ENCODE results near the gene TNK2.

TNK2 gene

DNA sequence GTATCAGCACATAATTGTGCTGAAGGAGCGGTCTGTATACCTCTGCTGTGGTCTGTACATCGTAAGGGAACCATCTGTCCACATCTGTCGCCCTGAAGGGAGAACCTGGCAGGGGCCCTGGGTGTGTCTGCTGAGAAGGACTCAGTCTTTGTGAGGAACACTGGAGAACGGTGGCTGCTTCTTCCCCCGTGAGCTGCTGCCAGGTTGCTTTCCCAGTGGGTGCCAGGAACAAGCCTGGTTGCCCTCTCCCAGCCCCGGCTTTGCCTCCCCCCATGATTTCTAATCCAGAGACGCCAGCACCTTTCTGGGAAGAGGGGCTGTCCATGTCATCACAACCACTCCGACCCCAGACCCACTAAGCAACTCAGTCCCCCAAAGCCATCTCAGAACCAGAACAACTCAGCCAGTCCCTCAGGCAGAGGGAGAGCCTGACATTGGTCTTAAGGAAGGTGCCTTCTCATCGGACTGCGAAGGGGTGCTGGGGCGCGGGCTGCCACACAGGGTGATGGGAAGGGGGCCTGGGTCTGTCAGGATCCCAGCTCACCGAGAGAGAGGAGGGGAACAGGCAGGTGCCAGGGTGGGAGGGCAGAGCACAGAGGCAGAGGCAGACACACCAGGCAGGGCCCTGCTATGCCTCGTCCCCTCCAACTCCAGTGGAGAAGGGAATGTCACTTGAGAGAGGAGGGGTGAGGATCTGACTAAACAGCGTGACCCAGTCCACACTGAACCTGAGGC lies 8.5 kb downstream of the TNK2 start:
- DNase-seq (ENCODE audit: low spot score), result no peak

GRCh38 chr3:195897853-195898415 lies 10.4 kb downstream of the TNK2 start:
- DNase-seq (ENCODE audit: low spot score), result no peak

- DNase-seq (ENCODE audit: low spot score), result no peak
Observed at GRCh38 chr3:195897081-195897852, 11.1 kb downstream of the TNK2 start.

- DNase-seq (ENCODE audit: low spot score), result no peak
Observed at GRCh38 chr3:195896361-195897080, 11.8 kb downstream of the TNK2 start.

- DNase-seq (ENCODE audit: low spot score), result peak; percentile 64
Observed at GRCh38 chr3:195895861-195896360, 12.4 kb downstream of the TNK2 start.

DNA sequence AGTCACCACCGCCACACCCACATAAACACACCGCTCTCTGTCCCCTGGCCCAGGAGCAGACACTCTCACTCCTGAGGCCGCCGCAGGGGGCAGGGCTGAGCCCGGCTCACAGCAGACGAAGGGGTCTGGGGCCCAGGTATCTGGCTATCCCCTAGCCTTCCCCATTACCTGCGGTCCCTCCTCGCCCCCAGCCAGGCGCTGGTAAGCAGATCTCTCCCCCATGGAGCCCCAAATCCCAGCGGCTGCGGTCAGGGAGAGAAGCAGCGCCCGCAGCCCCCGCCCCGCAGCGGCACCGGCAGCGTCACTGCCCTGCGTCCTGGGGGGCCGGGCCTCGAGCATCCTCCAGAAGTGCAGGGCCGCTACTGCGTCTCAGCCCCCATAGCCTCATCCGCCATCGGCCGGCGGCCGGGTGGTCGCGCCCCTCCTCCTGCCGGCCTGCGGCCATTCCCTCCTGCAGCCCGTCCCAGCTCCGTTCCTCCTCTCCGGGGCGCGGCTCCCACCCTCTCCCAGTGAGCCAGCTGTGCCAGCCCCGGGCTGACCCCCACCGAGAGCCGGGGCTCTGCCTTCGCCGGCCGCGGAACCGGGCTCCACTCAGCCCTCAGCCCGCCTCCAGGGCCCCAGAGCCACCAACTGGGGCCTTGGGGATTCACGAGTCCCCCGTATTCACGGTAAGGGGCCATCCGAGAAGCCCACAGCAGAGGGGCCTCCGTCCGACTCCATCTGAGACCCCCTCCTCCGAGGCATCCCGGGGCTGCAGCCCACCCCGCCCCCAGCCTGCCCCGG lies 13.1 kb downstream of the TNK2 start:
- DNase-seq (ENCODE audit: low spot score), result peak; percentile 90

- DNase-seq (ENCODE audit: low spot score), result no peak
Observed at GRCh38 chr3:195893916-195894465, 14.4 kb downstream of the TNK2 start.

GRCh38 chr3:195893516-195893915 lies 14.8 kb downstream of the TNK2 start:
- no peak for DNase-seq (ENCODE audit: low spot score)

GRCh38 chr3:195893044-195893395 lies 15.3 kb downstream of the TNK2 start:
- DNase-seq (ENCODE audit: low spot score), result no peak

DNA sequence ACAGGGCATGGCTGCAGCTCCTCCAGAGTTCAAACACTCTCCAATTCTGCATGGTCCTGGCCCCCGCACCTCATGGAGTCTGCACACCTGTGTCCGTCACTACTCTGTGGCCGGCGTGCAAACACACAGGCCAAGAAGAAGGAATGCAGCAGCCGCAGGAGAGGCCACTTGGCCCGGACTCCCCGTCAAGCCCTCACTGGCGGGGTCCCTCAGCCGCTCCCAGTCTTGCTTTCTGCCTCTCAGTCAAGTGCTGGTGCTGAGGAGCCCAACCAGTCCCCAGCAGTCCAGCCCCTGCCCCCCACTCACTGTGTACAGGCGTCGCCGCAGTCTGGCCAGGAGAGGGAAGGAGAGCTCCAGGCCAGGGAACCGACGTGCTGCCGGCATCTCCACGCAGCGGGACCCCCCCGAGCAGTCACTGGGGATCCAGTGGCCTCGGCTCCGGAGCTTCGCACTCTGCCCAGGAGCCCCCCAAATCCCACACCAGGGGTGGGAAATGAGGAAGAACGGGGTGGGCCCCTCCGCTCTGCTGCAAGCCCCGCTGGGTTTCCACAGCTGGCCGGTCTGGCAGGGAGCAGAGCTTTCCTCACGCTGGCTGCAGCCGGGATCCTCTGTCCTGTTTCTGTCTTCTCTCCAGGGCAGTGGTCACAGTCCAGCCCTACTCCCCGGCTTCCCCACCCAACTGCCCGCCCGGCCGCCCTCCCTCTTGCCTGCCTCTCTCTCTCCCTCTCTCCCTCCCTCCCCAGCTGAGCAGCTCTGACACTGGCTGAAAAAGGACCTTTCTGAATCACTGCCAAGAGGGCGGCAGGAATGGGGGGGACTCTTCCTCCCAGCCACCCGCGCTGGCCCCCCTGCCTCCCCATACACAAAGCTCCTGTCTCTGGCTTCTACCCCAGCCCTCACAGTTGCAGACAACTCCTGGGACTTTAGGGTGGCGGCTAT lies 16.0 kb downstream of the TNK2 start:
- no peak for DNase-seq (ENCODE audit: low spot score)

- DNase-seq (ENCODE audit: low spot score), result no peak
Observed at GRCh38 chr3:195891431-195892104, 16.8 kb downstream of the TNK2 start.

DNA sequence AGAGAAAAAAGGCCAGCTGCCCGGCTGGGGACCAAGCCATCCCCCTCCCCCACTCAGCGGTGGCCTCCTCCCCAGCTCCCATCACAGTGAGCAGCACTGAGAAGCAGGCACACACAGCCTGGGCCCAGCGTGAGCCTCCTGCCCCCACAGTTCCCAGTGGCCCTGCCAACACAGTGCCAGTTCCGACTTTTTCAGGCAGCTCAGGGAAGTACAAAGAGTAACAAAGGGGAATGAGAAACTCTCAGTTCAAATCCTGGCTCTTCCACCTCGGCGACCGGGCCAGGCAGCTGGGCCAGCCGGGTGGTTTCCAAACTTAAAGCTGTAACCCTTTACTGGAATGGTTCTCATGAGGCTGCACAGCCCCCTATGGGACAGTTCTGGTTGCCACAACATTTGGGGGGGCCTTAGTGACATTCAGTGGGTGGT lies 18.5 kb downstream of the TNK2 start:
- no peak for DNase-seq (ENCODE audit: low spot score)

- DNase-seq (ENCODE audit: low spot score), result no peak
Observed at GRCh38 chr3:195888981-195889869, 19.1 kb downstream of the TNK2 start.

DNA sequence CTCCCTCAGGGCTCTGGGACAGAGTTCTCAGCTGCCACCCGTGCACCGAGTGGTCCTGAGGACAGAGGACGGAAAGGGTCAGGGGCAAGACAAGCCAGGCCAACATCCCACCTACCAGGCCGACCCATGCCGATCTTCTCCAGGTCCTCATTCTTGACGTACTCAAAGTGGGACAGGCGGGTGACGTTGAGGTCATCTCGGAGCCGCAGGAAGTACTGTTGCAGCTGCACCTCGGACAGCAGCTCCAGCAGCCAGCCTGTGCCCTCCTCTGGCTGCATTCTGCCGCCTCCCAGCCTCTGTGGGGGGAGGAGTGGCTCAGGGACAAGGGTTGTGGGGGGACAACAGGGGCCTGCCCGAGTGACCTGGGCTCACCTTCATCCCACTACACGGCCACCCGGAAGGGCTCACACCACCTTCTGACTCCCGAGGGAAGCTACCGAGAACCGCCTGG lies 20.0 kb downstream of the TNK2 start:
- no peak for DNase-seq (ENCODE audit: low spot score)

GRCh38 chr3:195887670-195888069 lies 20.7 kb downstream of the TNK2 start:
- DNase-seq (ENCODE audit: low spot score), result no peak

DNA sequence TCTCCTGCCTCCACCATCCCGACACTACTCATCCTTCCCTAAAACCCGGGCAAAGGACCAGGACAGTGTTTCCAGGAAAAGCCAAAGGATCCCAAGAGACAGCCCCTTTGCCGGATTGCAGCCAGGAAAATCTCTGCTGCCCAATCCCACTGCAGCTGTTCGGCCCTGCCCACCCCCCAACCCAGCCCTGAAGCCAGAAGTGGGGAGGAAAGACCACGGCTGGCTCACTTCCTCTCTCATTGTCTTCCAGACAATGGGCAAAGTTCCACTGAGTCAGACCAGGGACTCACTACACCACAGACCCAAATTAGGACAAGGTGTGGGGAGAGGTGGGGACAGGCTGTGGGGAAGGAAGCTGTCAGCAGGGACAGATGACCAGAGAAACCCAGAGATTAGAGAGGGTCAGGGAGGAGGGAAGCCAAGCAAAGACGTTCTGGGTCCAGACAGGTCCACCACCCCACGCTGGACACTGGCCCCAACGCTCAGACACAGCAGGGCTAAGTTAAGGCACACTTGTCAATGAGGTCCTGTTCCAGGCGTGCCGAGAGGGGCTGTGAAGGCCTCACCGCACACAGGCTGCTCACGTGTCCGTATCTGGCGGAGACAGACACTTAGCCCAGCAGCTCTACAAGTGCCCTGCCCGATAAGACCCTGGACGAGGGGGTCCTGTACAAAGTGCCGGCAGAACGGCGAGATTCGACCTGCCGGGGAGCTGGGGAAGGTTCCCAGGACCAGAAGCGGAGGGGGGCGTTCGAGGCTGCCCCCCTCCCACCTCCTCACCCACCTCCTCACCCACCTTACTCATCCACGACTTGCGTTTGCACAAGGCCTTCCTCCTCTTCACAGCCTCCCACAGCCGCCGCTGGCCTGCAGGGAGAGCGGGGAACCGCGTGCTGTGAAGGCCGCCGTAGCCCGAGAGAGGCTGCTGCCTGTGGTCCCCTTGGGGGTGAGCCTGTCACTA lies 21.9 kb downstream of the TNK2 start:
- no peak for DNase-seq (ENCODE audit: low spot score)
